GM12872 (cell line): ENCODE data around the gene LZTS2.
A peak's percentile ranks its signal among the peaks of the same experiment; 100 is the strongest.

ENCODE experiments used
- TF ChIP-seq, protein P1 (sequence below): IDR thresholded peaks from 3 replicates; pipeline ENCODE4 v1.5.1; 2011; ENCODE audit warnings: low read depth, mild to moderate bottlenecking, low read length, moderate library complexity; ENCODE audit not compliant: insufficient read depth

The LZTS2 gene

GRCh38 chr10:100997360-100998182 lies 2.0 kb upstream of the LZTS2 start:
- TF ChIP-seq, protein P1, sequence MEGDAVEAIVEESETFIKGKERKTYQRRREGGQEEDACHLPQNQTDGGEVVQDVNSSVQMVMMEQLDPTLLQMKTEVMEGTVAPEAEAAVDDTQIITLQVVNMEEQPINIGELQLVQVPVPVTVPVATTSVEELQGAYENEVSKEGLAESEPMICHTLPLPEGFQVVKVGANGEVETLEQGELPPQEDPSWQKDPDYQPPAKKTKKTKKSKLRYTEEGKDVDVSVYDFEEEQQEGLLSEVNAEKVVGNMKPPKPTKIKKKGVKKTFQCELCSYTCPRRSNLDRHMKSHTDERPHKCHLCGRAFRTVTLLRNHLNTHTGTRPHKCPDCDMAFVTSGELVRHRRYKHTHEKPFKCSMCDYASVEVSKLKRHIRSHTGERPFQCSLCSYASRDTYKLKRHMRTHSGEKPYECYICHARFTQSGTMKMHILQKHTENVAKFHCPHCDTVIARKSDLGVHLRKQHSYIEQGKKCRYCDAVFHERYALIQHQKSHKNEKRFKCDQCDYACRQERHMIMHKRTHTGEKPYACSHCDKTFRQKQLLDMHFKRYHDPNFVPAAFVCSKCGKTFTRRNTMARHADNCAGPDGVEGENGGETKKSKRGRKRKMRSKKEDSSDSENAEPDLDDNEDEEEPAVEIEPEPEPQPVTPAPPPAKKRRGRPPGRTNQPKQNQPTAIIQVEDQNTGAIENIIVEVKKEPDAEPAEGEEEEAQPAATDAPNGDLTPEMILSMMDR: peak; percentile 90

GRCh38 chr10:100998183-100998990 lies 1.2 kb upstream of the LZTS2 start:
- TF ChIP-seq, protein P1: no peak

- TF ChIP-seq, protein P1: peak; percentile 81
Measured at GRCh38 chr10:100998991-100999741, 442 bp upstream of the LZTS2 start.

DNA sequence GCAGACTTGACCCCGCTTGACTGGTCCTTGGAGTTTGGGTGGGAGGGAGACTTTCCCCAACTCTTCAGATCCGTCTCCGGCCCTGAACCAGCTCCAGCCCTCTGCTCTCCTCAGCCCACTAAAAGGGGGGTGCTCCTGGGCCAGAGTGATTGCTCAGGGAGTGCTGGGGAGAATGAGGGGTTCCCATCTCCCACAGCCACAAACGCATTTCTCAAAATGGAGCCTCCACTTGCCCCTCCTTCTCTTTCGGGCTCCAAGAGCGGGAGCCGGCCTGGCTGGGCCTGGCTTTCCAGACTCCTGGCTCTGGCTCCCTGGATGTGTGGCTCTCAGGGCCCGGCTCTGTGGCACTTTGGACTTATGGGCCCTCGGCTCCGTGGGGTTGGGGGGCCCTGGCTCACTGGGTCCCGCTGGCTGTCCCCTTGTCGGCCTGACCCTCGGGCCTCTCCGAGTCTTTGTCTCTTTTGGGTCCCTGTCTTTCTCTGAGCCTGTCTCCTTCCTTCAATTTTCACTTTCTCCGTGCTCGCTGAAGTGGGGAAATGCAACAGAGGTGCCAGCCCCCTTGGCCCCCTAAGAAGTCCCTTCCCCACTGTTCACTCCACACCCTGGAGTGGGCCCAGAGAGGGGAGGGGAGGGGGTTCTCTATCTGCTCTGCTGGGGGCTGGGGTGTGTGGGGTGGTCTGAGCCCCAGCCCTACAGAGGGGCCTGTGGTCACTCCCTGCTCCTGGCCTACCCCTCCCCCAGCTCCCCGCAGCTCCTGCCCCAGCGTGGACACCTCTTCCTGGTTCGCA lies 713 bp downstream of the LZTS2 start:
- TF ChIP-seq, protein P1: no peak

DNA sequence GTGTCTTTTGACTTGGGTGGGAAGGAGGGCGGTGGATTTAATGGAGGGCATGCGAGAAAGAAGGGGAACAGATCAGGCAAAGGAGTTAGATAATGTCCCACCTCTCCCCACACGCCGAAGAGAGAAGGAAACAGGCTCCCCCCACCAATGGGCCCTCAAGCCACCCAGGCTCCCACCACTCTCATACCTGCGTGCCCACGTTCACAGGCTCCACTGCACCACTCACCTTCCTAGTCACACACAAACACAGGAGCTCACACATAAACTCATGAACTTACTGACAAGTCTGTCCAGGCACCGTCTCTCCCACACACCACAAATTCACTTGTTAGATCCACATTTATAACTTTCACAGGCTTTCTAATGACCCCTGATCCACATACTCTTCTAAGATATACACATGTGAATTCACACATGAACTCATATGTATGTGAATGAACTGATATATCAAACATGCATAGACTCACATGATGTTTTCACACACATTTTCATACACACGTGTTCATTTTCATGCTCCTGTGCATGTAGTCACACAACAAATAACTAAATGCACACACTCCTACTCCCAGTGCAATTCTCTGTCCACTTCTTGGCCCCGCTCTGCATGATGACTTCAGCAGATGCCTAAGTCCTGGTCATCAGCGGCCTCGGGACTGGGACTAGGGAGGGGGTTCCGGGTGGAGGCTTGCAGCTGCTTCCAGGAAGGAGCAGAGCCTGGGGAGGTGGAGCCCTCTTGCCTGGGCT lies 1.5 kb downstream of the LZTS2 start:
- TF ChIP-seq, protein P1: no peak

- TF ChIP-seq, protein P1: no peak
Measured at GRCh38 chr10:101001659-101002035, 2.0 kb downstream of the LZTS2 start.
